Panc1 (cell line): ENCODE measurements around the gene ANAPC16. TPM values are rescaled to one million over a fixed set of nuclear protein-coding genes. Genes with fewer than 3 reads are reported as not detected.

Experiments
- ATAC-seq: fragments of 200-7000 bp; cut with Tn5 transposase; 2 replicates; pipeline ENCODE4 v1.9.1; 2020; ENCODE audit warnings: mild to moderate bottlenecking, moderate library complexity
- BruUV-seq: library from RNA; stranded (reverse); fragments of 400-500 nt; replicated peaks from 2 replicates; lab custom pipeline; 2021; lab: Mats Ljungman, UMichigan
- CTCF ChIA-PET: fragments of 300-600 bp; sonication (Branson Sonifier 250); formaldehyde crosslinking; loops from one replicate; lab custom pipeline; 2022; ENCODE audit warnings: antibody characterized with exemption; lab: Charles Lee
- POLR2A ChIA-PET: fragments of 300-600 bp; sonication (Branson Sonifier 250); formaldehyde crosslinking; loops from one replicate; lab custom pipeline; 2022; ENCODE audit warnings: antibody characterized with exemption; lab: Charles Lee
- DNase-seq: peaks from one replicate; pipeline ENCODE4 v3.0.0-alpha.2; 2010; ENCODE audit warnings: low read depth, low spot score
- H3K27ac ChIP-seq: 2 replicates; pipeline ENCODE4 v1.5.1; 2011; ENCODE audit warnings: mild to moderate bottlenecking, low read length, inconsistent platforms
- H3K27me3 ChIP-seq: fragments of 200-500 bp; sonication (Bioruptor generic); 2 replicates; pipeline ENCODE4 v1.6.0; 2014; ENCODE audit warnings: low read length, inconsistent platforms; ENCODE audit not compliant: control insufficient read depth, insufficient read depth
- H3K36me3 ChIP-seq: fragments of 200-500 bp; sonication (Bioruptor generic); 2 replicates; pipeline ENCODE4 v1.5.1; 2014; ENCODE audit warnings: inconsistent platforms, mild to moderate bottlenecking, low read length, moderate library complexity; ENCODE audit not compliant: control insufficient read depth, insufficient read depth
- H3K4me1 ChIP-seq: 2 replicates; pipeline ENCODE4 v1.5.1; 2011; ENCODE audit warnings: inconsistent platforms, mild to moderate bottlenecking, low read length, moderate library complexity; ENCODE audit not compliant: control insufficient read depth, insufficient read depth
- H3K4me3 ChIP-seq, 2 experiments: 2 replicates each; pipeline ENCODE4 v1.5.1; 2011 to 2012; ENCODE audit warnings: low read depth in 2 of 2, low read length in 2 of 2, mild to moderate bottlenecking in 2 of 2, inconsistent platforms in 1 of 2, moderate library complexity in 1 of 2
- H3K9me3 ChIP-seq: fragments of 200-500 bp; sonication (Bioruptor generic); 2 replicates; pipeline ENCODE4 v1.5.1; 2014; ENCODE audit warnings: low read depth, mild to moderate bottlenecking, inconsistent platforms, low read length, moderate library complexity; ENCODE audit not compliant: control insufficient read depth, insufficient read depth
- POLR2AphosphoS5 ChIP-seq: IDR thresholded peaks from 2 replicates; pipeline ENCODE4 v1.6.1; 2012; ENCODE audit warnings: mild to moderate bottlenecking, low read depth, low read length, moderate library complexity
- REST ChIP-seq, 2 experiments: IDR thresholded peaks; 2 replicates each; pipeline ENCODE4 v1.6.1; 2011 to 2012; ENCODE audit warnings: low read depth in 2 of 2, control low read depth in 1 of 2, low read length in 1 of 2, mild to moderate bottlenecking in 1 of 2, moderate library complexity in 1 of 2; ENCODE audit not compliant: insufficient read depth in 1 of 2
- SIN3A ChIP-seq: IDR thresholded peaks from 2 replicates; pipeline ENCODE4 v1.6.1; 2012; ENCODE audit warnings: low read depth, mild to moderate bottlenecking, low read length, moderate library complexity, borderline replicate concordance; ENCODE audit not compliant: insufficient read depth
- TCF7L2 ChIP-seq: IDR thresholded peaks from 2 replicates; pipeline ENCODE4 v1.6.1; 2011; ENCODE audit warnings: mild to moderate bottlenecking, low read depth, low read length, inconsistent platforms
- in situ Hi-C: cut with HindIII; loops from 2 replicates; pipeline ENCODE4 v1.10.0; 2016; ENCODE audit warnings: low sequenced_read_pairs, low pct_unique_long_range_greater_than_20kb
- intact Hi-C: fragments of 100-400 bp; cut with micrococcal nuclease; formaldehyde crosslinking; loops from one replicate; pipeline ENCODE4 v1.10.0; 2022; ENCODE audit not compliant: unreplicated experiment
- total RNA-seq: library from RNA; stranded (reverse); gene quantifications from one replicate; pipeline ENCODE4 v1.2.1, GENCODE V29; 2021; ENCODE audit not compliant: unreplicated experiment
- TF ChIP-seq, protein P1 (sequence below): fragments of 450-650 bp; IDR thresholded peaks from 2 replicates; pipeline ENCODE4 v1.5.1; 2017; ENCODE audit warnings: mild to moderate bottlenecking

Gene ANAPC16
- total RNA-seq, 1 experiment from 2014 or later = 110 TPM

DNA sequence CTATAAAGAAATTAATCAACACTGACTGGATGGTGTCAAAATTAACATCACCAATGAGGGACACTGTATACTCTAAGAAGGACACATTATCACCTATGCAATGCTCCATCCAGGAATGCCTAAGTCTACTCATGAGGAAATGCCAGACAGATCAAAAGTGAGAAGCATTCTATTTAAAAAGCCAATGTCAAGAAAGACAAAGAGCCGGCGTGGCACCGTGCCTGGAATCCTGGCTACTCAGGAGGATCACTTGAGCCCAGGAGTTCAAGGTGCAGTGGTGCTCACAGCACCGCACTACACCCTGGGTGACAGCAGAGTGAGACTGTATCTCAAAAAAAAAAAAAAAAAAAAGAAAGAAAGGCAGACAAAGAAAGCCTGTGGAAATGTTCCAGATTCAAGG, 45.5 kb upstream of the ANAPC16 start:
- no peaks in the 10 kb centered on the region for H3K9me3 ChIP-seq
- no peak for TF ChIP-seq REST (IDR thresholded peaks at IDR 0.05; ENCODE audit: insufficient read depth in 1 of 2, low read depth in 2 of 2, low read length in 1 of 2)
- TF ChIP-seq POLR2AphosphoS5 = peak; percentile 48; the same call in 1 of the 2 replicates
- TF ChIP-seq TCF7L2 = peak; percentile 95
- BruUV-seq = no TSS peak
- no peaks in the 10 kb centered on the region; the same call in 1 of the 2 replicates for H3K36me3 ChIP-seq
- intact Hi-C loops (loop anchor here (5.0 kb wide), 1 partner anchor 47 kb away; the partner anchor contains the start of genes ANAPC16 and ASCC1), in situ Hi-C loops (no loop called here)
- CTCF ChIA-PET = no interaction called here
- peaks cover 83% of the 10 kb centered on the region for H3K4me1 ChIP-seq
- POLR2A ChIA-PET = no interaction called here
- H3K4me3 ChIP-seq = no peak overlapping the region
- H3K27ac ChIP-seq = peak overlapping the region; percentile 100
- ATAC-seq = peak; percentile 15
- H3K27me3 ChIP-seq = no peaks in the 10 kb centered on the region
- DNase-seq = no peak

GRCh38 chr10:72170733-72171132, 45.1 kb upstream of the ANAPC16 start:
- Histone ChIP-seq H3K4me3 (no peak overlapping the region), H3K4me1 (peaks cover 83% of the 10 kb centered on the region), H3K27me3 (no peaks in the 10 kb centered on the region), H3K27ac (peak overlapping the region; percentile 100), H3K36me3 (peaks cover 4% of the 10 kb centered on the region; the same call in 1 of the 2 replicates), H3K9me3 (no peaks in the 10 kb centered on the region)
- intact Hi-C loops (loop anchor here (5.0 kb wide), 1 partner anchor 47 kb away; the partner anchor contains the start of genes ANAPC16 and ASCC1), in situ Hi-C loops (no loop called here)
- no TSS peak for BruUV-seq
- POLR2A ChIA-PET = interaction anchor here (0.7 kb wide), 2 partner anchors 23 to 179 kb away, joined by 3 to 5 read pairs; no protein-coding TSS in a partner anchor
- no peak for ATAC-seq
- no peak; the same call in 1 of the 2 replicates for TF ChIP-seq SIN3A
- TF ChIP-seq, protein P1, sequence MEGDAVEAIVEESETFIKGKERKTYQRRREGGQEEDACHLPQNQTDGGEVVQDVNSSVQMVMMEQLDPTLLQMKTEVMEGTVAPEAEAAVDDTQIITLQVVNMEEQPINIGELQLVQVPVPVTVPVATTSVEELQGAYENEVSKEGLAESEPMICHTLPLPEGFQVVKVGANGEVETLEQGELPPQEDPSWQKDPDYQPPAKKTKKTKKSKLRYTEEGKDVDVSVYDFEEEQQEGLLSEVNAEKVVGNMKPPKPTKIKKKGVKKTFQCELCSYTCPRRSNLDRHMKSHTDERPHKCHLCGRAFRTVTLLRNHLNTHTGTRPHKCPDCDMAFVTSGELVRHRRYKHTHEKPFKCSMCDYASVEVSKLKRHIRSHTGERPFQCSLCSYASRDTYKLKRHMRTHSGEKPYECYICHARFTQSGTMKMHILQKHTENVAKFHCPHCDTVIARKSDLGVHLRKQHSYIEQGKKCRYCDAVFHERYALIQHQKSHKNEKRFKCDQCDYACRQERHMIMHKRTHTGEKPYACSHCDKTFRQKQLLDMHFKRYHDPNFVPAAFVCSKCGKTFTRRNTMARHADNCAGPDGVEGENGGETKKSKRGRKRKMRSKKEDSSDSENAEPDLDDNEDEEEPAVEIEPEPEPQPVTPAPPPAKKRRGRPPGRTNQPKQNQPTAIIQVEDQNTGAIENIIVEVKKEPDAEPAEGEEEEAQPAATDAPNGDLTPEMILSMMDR = no peak
- TF ChIP-seq POLR2AphosphoS5 = no peak
- no peak for TF ChIP-seq REST (IDR thresholded peaks at IDR 0.05; ENCODE audit: insufficient read depth in 1 of 2, low read depth in 2 of 2, low read length in 1 of 2)
- no peak for TF ChIP-seq TCF7L2
- CTCF ChIA-PET = no interaction called here
- DNase-seq = no peak
